Measurements from ENCODE around the gene PLEKHJ1. TPM values are rescaled to one million over a fixed set of nuclear protein-coding genes. Genes with fewer than 3 reads are reported as not detected.
"Not testable (repeated sequence)": the region's sequence is repeated elsewhere in the genome, so short reads cannot be mapped to it uniquely, and the experiment has no call there.

Gene PLEKHJ1
- total RNA-seq, 4 donors from 2014 or later = 41.9 to 69.8 (median 55.3) TPM

- 68% methylated on average over 22 of the region's 36 CpGs for WGBS
- H3K36me3 ChIP-seq = peaks cover 42 to 94% (median 77%) of the 10 kb centered on the region in 4 donors
- no peaks in the 10 kb centered on the region for H3K9me3 ChIP-seq
- TF ChIP-seq EP300 (IDR thresholded peaks at IDR 0.05) (no peak), CTCF (IDR thresholded peaks at IDR 0.05) (peak in 1 of 3 experiments; percentile 14), POLR2AphosphoS5 (IDR thresholded peaks at IDR 0.05) (peak in 1 of 2 donors; percentile 11), POLR2A (IDR thresholded peaks at IDR 0.05; ENCODE audit: low read depth) (no peak)
- intact Hi-C loops (cut with DNase I) = no loop called here
- peaks cover 10 to 20% (median 15%) of the 10 kb centered on the region in 4 donors for H3K4me1 ChIP-seq
- H3K27ac ChIP-seq (replicated peaks in 1 of 4) = no peak overlapping the region
- no peak overlapping the region for H3K4me3 ChIP-seq
- DNase-seq (ENCODE audit: extremely low spot score) = no peak
- H3K27me3 ChIP-seq = no peaks in the 10 kb centered on the region
These were observed 27.9 kb downstream of the PLEKHJ1 start for GRCh38 chr19:2207991-2208860.

GRCh38 chr19:2207008-2207407 is 29.1 kb downstream of the PLEKHJ1 start:
- Histone ChIP-seq H3K4me3 (no peak overlapping the region), H3K9me3 (no peaks in the 10 kb centered on the region), H3K36me3 (peaks cover 49 to 94% (median 76%) of the 10 kb centered on the region in 4 donors), H3K27ac (replicated peaks in 1 of 4) (no peak overlapping the region), H3K27me3 (no peaks in the 10 kb centered on the region), H3K4me1 (peaks cover 10 to 20% (median 15%) of the 10 kb centered on the region in 4 donors)
- no peak for DNase-seq (ENCODE audit: extremely low spot score)
- intact Hi-C loops (cut with DNase I) = no loop called here
- WGBS = 94% methylated on average over 13 of the region's 15 CpGs
- TF ChIP-seq EP300 (IDR thresholded peaks at IDR 0.05) = no peak
- no peak for TF ChIP-seq CTCF (IDR thresholded peaks at IDR 0.05)
- TF ChIP-seq POLR2AphosphoS5 (IDR thresholded peaks at IDR 0.05) = no peak
- no peak for TF ChIP-seq POLR2A (IDR thresholded peaks at IDR 0.05; ENCODE audit: low read depth)

GRCh38 chr19:2202366-2202765 is 33.8 kb downstream of the PLEKHJ1 start:
- Histone ChIP-seq H3K4me1 (peaks cover 0 to 15% (median 8%) of the 10 kb centered on the region in 4 donors), H3K9me3 (no peaks in the 10 kb centered on the region), H3K27ac (replicated peaks in 1 of 4) (no peak overlapping the region), H3K36me3 (peaks cover 27 to 87% (median 60%) of the 10 kb centered on the region in 4 donors), H3K4me3 (no peak overlapping the region), H3K27me3 (no peaks in the 10 kb centered on the region)
- DNase-seq (ENCODE audit: extremely low spot score) = no peak
- 86% methylated on average over 15 of the region's 15 CpGs for WGBS
- intact Hi-C loops (cut with DNase I) = no loop called here
- TF ChIP-seq POLR2A (IDR thresholded peaks at IDR 0.05; ENCODE audit: low read depth) (no peak), EP300 (IDR thresholded peaks at IDR 0.05) (no peak), POLR2AphosphoS5 (IDR thresholded peaks at IDR 0.05) (no peak), CTCF (IDR thresholded peaks at IDR 0.05) (no peak)

- WGBS = 93% methylated on average over 20 of the region's 21 CpGs
- H3K4me1 ChIP-seq = peaks cover 0 to 18% (median 7%) of the 10 kb centered on the region in 4 donors
- H3K27me3 ChIP-seq = no peaks in the 10 kb centered on the region
- DNase-seq (ENCODE audit: extremely low spot score) = no peak
- intact Hi-C loops (cut with DNase I) = no loop called here
- no peak overlapping the region for H3K27ac ChIP-seq (replicated peaks in 1 of 4)
- TF ChIP-seq CTCF (IDR thresholded peaks at IDR 0.05) (no peak), POLR2AphosphoS5 (IDR thresholded peaks at IDR 0.05) (no peak), POLR2A (IDR thresholded peaks at IDR 0.05; ENCODE audit: low read depth) (no peak), EP300 (IDR thresholded peaks at IDR 0.05) (no peak)
- peaks cover 20 to 87% (median 58%) of the 10 kb centered on the region in 4 donors for H3K36me3 ChIP-seq
- no peak overlapping the region for H3K4me3 ChIP-seq
- no peaks in the 10 kb centered on the region for H3K9me3 ChIP-seq
These were observed 34.5 kb downstream of the PLEKHJ1 start for GRCh38 chr19:2201473-2202148.

GRCh38 chr19:2200624-2201294 is 35.4 kb downstream of the PLEKHJ1 start:
- Histone ChIP-seq H3K4me1 (peaks cover 0 to 18% (median 7%) of the 10 kb centered on the region in 4 donors), H3K36me3 (peaks cover 12 to 89% (median 65%) of the 10 kb centered on the region in 4 donors)
- 94% methylated on average over 50 of the region's 50 CpGs for WGBS
- H3K27ac ChIP-seq (replicated peaks in 1 of 4); DNase-seq (ENCODE audit: extremely low spot score); intact Hi-C loops (cut with DNase I); H3K4me3 ChIP-seq; H3K9me3 ChIP-seq; H3K27me3 ChIP-seq: not testable (repeated sequence)
